Kidney (tissue), 14 donors: Measurements from ENCODE around the gene P3H3. TPM values are rescaled to one million over a fixed set of nuclear protein-coding genes. Genes with fewer than 3 reads are reported as not detected.
A peak's percentile ranks its signal among the peaks of the same experiment; 100 is the strongest.
"Not testable (repeated sequence)": the region's sequence is repeated elsewhere in the genome, so short reads cannot be mapped to it uniquely, and the experiment has no call there.

Experiments
- DNase-seq, 5 donors: peaks; one replicate each; pipeline ENCODE4 v3.0.0-alpha.2; 2013 to 2020
- FAIRE-seq: peaks from 2 replicates; lab custom pipeline; 2012; peaks lifted over from hg19 to GRCh38; lab: Jason Lieb, UNC
- H3K27ac ChIP-seq, 2 donors: one replicate each; pipeline ENCODE4 v1.7.0; 2013; ENCODE audit warnings: low read depth in 2 of 2, low read length in 2 of 2, inconsistent platforms in 1 of 2
- H3K27me3 ChIP-seq: one replicate; pipeline ENCODE4 v1.7.1; 2013; ENCODE audit warnings: low read length, inconsistent platforms; ENCODE audit not compliant: control insufficient read depth, insufficient read depth
- H3K36me3 ChIP-seq, 3 donors: one replicate each; pipeline versions ENCODE4 v1.7.0 to v1.7.1; 2013; ENCODE audit warnings: low read length in 3 of 3, control low read depth in 1 of 3, inconsistent platforms in 1 of 3; ENCODE audit not compliant: insufficient read depth in 3 of 3, control insufficient read depth in 2 of 3
- H3K4me1 ChIP-seq, 3 donors: one replicate each; pipeline versions ENCODE4 v1.7.0 to v1.7.1; 2013; ENCODE audit warnings: low read length in 3 of 3, inconsistent platforms in 1 of 3, low read depth in 1 of 3; ENCODE audit not compliant: control insufficient read depth in 2 of 3, insufficient read depth in 2 of 3
- H3K4me3 ChIP-seq, 3 donors: one replicate each; pipeline versions ENCODE4 v1.7.0 to v1.8.1; 2013; ENCODE audit warnings: low read length in 3 of 3, control low read depth in 1 of 3, inconsistent platforms in 1 of 3
- H3K9ac ChIP-seq, 3 donors: one replicate each; pipeline versions ENCODE4 v1.7.0 to v1.7.1; 2013; ENCODE audit warnings: low read length in 3 of 3, control low read depth in 1 of 3, inconsistent platforms in 1 of 3
- H3K9me3 ChIP-seq, 3 donors: one replicate each; pipeline versions ENCODE4 v1.7.0 to v1.7.1; 2013; ENCODE audit warnings: low read length in 3 of 3, control low read depth in 1 of 3, inconsistent platforms in 1 of 3; ENCODE audit not compliant: control insufficient read depth in 2 of 3, insufficient read depth in 1 of 3
- intact Hi-C: fragments of 100-400 bp; cut with DNase I; formaldehyde crosslinking; loops from one replicate; pipeline ENCODE4 v1.11.1; 2022
- polyA plus RNA-seq: library from polyadenylated mRNA; stranded (reverse); fragments of 350-450 nt; fragmentation: Illumina TruSeq; extraction: RNeasy Lipid Tissue Mini Kit (QIAGEN cat#74804); gene quantifications from one replicate; pipeline ENCODE4 v1.2.3, GENCODE V29; 2014; ENCODE audit warnings: low read depth, low replicate concordance; ENCODE audit not compliant: insufficient read depth
- total RNA-seq: library from RNA; stranded (reverse); fragmentation: NEBNext Ultra II Directional; extraction: Animal tissue kit (Norgen Biotek cat#: 25700); gene quantifications from one replicate; pipeline ENCODE4 v1.2.1, GENCODE V29; 2021
- TF ChIP-seq, protein P1 (sequence below): IDR thresholded peaks from 3 replicates; pipeline ENCODE4 v1.5.1; 2012; ENCODE audit warnings: mild to moderate bottlenecking, moderate library complexity, borderline replicate concordance; ENCODE audit not compliant: insufficient read depth; ENCODE audit errors: extremely low read depth
- donor health status: control.
- donor health status: control.
- donor health status: control.
- donor health status: control.
- donor health status: control.
- donor health status: DM: yes; HTN: yes; CAD: no.
- donor health status: Normal renal cell carcinoma (clear cell type).

Gene P3H3
- total and polyA plus RNA-seq, 2 donors from 2014 or later = 17.0 to 18.5 TPM

DNA sequence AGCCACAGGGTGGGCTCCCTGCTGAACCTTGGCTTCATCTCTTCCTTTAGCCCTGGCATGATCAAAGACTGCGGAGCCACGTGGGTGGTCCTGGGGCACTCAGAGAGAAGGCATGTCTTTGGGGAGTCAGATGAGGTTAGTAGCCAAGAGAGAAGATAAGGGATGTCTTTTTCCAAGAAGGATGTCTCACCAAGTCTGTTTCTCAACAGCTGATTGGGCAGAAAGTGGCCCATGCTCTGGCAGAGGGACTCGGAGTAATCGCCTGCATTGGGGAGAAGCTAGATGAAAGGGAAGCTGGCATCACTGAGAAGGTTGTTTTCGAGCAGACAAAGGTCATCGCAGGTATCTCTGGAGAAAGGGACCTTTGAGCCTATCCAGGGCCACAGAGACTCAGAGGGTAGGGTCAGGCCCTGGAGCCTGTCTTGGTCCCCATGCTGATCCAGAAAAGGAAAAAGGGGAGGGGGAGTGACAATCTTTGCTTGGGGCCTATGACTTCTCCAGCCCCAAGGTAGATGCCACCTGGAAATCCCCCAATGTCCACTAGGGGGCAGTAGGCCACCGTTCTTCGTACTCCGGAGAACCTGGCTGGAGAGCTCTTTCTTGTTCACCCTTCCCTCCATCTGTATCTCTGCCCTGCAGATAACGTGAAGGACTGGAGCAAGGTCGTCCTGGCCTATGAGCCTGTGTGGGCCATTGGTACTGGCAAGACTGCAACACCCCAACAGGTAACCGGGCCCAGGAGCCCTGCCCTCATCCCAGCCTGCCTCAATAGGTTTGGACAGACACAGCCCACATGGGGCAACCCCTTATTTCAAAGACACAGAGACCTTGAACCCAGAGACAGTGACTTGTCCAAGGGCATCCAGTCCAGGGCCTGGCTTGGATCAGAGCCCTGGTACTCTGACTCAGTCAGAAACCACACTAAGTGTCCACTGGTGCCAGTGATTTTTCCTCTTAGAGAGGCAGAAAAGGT lies 41.1 kb downstream of the P3H3 start:
- H3K27ac ChIP-seq = peak overlapping the region in 1 of 2 donors; percentile 95
- intact Hi-C loops = no loop called here
- no peaks in the 10 kb centered on the region for H3K9me3 ChIP-seq
- DNase-seq (peak; percentile 85 to 93 (median 92)), FAIRE-seq (no peak)
- H3K36me3 ChIP-seq = peaks cover 7 to 27% (median 9%) of the 10 kb centered on the region in 3 donors
- H3K4me1 ChIP-seq = peaks cover 0 to 40% (median 23%) of the 10 kb centered on the region in 3 donors
- peak overlapping the region in 1 of 3 donors; percentile 80 for H3K4me3 ChIP-seq
- TF ChIP-seq, protein P1, sequence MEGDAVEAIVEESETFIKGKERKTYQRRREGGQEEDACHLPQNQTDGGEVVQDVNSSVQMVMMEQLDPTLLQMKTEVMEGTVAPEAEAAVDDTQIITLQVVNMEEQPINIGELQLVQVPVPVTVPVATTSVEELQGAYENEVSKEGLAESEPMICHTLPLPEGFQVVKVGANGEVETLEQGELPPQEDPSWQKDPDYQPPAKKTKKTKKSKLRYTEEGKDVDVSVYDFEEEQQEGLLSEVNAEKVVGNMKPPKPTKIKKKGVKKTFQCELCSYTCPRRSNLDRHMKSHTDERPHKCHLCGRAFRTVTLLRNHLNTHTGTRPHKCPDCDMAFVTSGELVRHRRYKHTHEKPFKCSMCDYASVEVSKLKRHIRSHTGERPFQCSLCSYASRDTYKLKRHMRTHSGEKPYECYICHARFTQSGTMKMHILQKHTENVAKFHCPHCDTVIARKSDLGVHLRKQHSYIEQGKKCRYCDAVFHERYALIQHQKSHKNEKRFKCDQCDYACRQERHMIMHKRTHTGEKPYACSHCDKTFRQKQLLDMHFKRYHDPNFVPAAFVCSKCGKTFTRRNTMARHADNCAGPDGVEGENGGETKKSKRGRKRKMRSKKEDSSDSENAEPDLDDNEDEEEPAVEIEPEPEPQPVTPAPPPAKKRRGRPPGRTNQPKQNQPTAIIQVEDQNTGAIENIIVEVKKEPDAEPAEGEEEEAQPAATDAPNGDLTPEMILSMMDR = peak; percentile 78
- peak overlapping the region in 2 of 3 donors; percentile 8 to 62 for H3K9ac ChIP-seq
- H3K27me3 ChIP-seq = no peaks in the 10 kb centered on the region

DNA sequence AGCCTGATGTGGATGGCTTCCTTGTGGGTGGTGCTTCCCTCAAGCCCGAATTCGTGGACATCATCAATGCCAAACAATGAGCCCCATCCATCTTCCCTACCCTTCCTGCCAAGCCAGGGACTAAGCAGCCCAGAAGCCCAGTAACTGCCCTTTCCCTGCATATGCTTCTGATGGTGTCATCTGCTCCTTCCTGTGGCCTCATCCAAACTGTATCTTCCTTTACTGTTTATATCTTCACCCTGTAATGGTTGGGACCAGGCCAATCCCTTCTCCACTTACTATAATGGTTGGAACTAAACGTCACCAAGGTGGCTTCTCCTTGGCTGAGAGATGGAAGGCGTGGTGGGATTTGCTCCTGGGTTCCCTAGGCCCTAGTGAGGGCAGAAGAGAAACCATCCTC lies 42.1 kb downstream of the P3H3 start:
- H3K27me3 ChIP-seq, H3K27ac ChIP-seq, H3K4me3 ChIP-seq, intact Hi-C loops, FAIRE-seq, H3K9ac ChIP-seq, H3K9me3 ChIP-seq: not testable (repeated sequence)
- peak in 1 of 5 donors; percentile 1 for DNase-seq
- H3K4me1 ChIP-seq = peaks cover 0 to 40% (median 23%) of the 10 kb centered on the region in 3 donors
- peaks cover 7 to 20% (median 9%) of the 10 kb centered on the region in 3 donors for H3K36me3 ChIP-seq

GRCh38 chr12:6871052-6871957 lies 43.1 kb downstream of the P3H3 start:
- FAIRE-seq (no peak), DNase-seq (peak in 1 of 5 donors; percentile 79)
- H3K4me3 ChIP-seq = peak overlapping the region in 2 of 3 donors; percentile 86 to 93

More at GRCh38 chr12:6871052-6871957, 43.1 kb downstream of the P3H3 start:
- peak overlapping the region in 2 of 3 donors; percentile 17 to 22 for H3K9ac ChIP-seq
- no peaks in the 10 kb centered on the region for H3K27me3 ChIP-seq
- intact Hi-C loops = no loop called here
- TF ChIP-seq, protein P1 = no peak
- H3K9me3 ChIP-seq = no peaks in the 10 kb centered on the region
- peaks cover 7 to 20% (median 9%) of the 10 kb centered on the region in 3 donors for H3K36me3 ChIP-seq
- H3K27ac ChIP-seq = no peak overlapping the region
- peaks cover 0 to 40% (median 23%) of the 10 kb centered on the region in 3 donors for H3K4me1 ChIP-seq
